GM12878 (cell line): ENCODE data around the gene SLC35A5. TPM values are rescaled to one million over a fixed set of nuclear protein-coding genes. Genes with fewer than 3 reads are reported as not detected.

Source experiments
- ATAC-seq: fragments of 200-7000 bp; cut with Tn5 transposase; 3 replicates; pipeline ENCODE4 v1.9.1; 2020; ENCODE audit warnings: mild to moderate bottlenecking, moderate library complexity
- BruUV-seq: library from RNA; stranded (reverse); fragments of 400-500 nt; replicated peaks from 2 replicates; lab custom pipeline; 2021; lab: Mats Ljungman, UMichigan
- CTCF ChIA-PET: fragments of 300-600 bp; sonication (Branson Sonifier 250); formaldehyde crosslinking; extraction: SDS; loops from one replicate; lab custom pipeline; 2021; ENCODE audit warnings: inconsistent platforms; lab: Yijun Ruan, JAX
- POLR2A ChIA-PET: fragments of 350-600 bp; formaldehyde crosslinking; extraction: SDS; loops from one replicate; lab custom pipeline; 2021; ENCODE audit warnings: inconsistent platforms; lab: Charles Lee
- RAD21 ChIA-PET: fragments of 300-600 bp; sonication (Branson Sonifier 250); formaldehyde crosslinking; loops from one replicate; lab custom pipeline; 2023; ENCODE audit warnings: antibody characterized with exemption; ENCODE audit not compliant: unreplicated experiment; lab: Charles Lee
- SMC1A ChIA-PET: fragments of 300-600 bp; sonication (Branson Sonifier 250); formaldehyde crosslinking; loops from one replicate; lab custom pipeline; 2023; ENCODE audit not compliant: unreplicated experiment, uncharacterized antibody; lab: Charles Lee
- DNase-seq: peaks from one replicate; pipeline ENCODE4 v3.0.0-alpha.2; 2011; ENCODE audit warnings: low read depth, low spot score
- FAIRE-seq: peaks from 3 replicates; lab custom pipeline; 2011; peaks lifted over from hg19 to GRCh38; lab: Jason Lieb, UNC
- H2AFZ ChIP-seq: 2 replicates; pipeline ENCODE4 v1.6.0; 2011; ENCODE audit warnings: low read depth, low read length, control low read depth; ENCODE audit not compliant: control insufficient read depth
- H3K27ac ChIP-seq: 2 replicates; pipeline ENCODE4 v1.5.1; 2011; ENCODE audit warnings: control low read depth; ENCODE audit not compliant: control insufficient read depth, insufficient read depth
- H3K27me3 ChIP-seq, 2 experiments: replicated peaks in 1 of 2; 2 replicates each; pipeline versions ENCODE4 v1.6.0 to v1.6.1; 2011; ENCODE audit warnings: low read length in 1 of 2; ENCODE audit not compliant: control insufficient read depth in 2 of 2, insufficient read depth in 2 of 2
- H3K36me3 ChIP-seq, 2 experiments: 2 replicates each; pipeline ENCODE4 v1.5.1; 2011; ENCODE audit warnings: low read length in 1 of 2; ENCODE audit not compliant: control insufficient read depth in 2 of 2, insufficient read depth in 2 of 2
- H3K4me1 ChIP-seq: 2 replicates; pipeline ENCODE4 v1.6.1; 2011; ENCODE audit warnings: mild to moderate bottlenecking, low read length, moderate library complexity, mixed read lengths; ENCODE audit not compliant: control insufficient read depth, insufficient read depth
- H3K4me2 ChIP-seq: 2 replicates; pipeline ENCODE4 v1.6.0; 2011; ENCODE audit warnings: control low read depth; ENCODE audit not compliant: control insufficient read depth, insufficient read depth
- H3K4me3 ChIP-seq: fragments of 200-600 bp; sonication (generic); 2 replicates; pipeline ENCODE4 v1.5.1; 2016
- H3K79me2 ChIP-seq: 2 replicates; pipeline ENCODE4 v1.6.0; 2011; ENCODE audit warnings: low read length; ENCODE audit not compliant: control insufficient read depth, insufficient read depth
- H3K9ac ChIP-seq: 2 replicates; pipeline ENCODE4 v1.8.0; 2011; ENCODE audit warnings: low read length, control low read depth, mixed read lengths; ENCODE audit not compliant: control insufficient read depth, insufficient read depth
- H3K9me3 ChIP-seq: replicated peaks from 3 replicates; pipeline ENCODE4 v1.5.1; 2011; ENCODE audit warnings: mild to moderate bottlenecking, low read length; ENCODE audit not compliant: control insufficient read depth, insufficient read depth
- H4K20me1 ChIP-seq: 2 replicates; pipeline ENCODE4 v1.6.0; 2011; ENCODE audit not compliant: control insufficient read depth, insufficient read depth
- ATF7 ChIP-seq: fragments of 450-650 bp; IDR thresholded peaks from 2 replicates; pipeline ENCODE4 v1.6.1; 2016; ENCODE audit warnings: low read depth, mild to moderate bottlenecking
- POLR2AphosphoS2 ChIP-seq: IDR thresholded peaks from 2 replicates; pipeline ENCODE4 v1.6.1; 2011; ENCODE audit warnings: low read depth, mild to moderate bottlenecking, low read length, improper control_type of control experiment, moderate library complexity
- SMC3 ChIP-seq: IDR thresholded peaks from 2 replicates; pipeline ENCODE4 v1.6.1; 2011; ENCODE audit warnings: low read length, improper control_type of control experiment, borderline replicate concordance
- SP1 ChIP-seq: IDR thresholded peaks from one replicate; pipeline ENCODE4 v1.6.1; 2011; ENCODE audit warnings: low read depth, low read length
- WGBS: methylation state at CpG from one replicate; pipeline ENCODE4 v1.1.6; 2016; ENCODE audit warnings: low lambda C conversion rate; ENCODE audit not compliant: insufficient replicate concordance, insufficient coverage; ENCODE audit errors: missing lambda C conversion rate; 5-methylcytosine and 5-hydroxymethylcytosine counted together
- in situ Hi-C: fragments of 300-500 bp; cut with MboI; formaldehyde crosslinking; loops from 9 replicates; pipeline ENCODE4 v1.14.3; 2018; ENCODE audit warnings: mixed read lengths
- intact Hi-C: fragments of 100-400 bp; cut with micrococcal nuclease; formaldehyde crosslinking; loops from one replicate; pipeline ENCODE4 v1.14.2; 2022; ENCODE audit not compliant: unreplicated experiment
- polyA plus RNA-seq, 11 experiments: library from polyadenylated mRNA; depleted of rRNA in 4 of 11; unstranded in 6 of 11; stranded (reverse) in 5 of 11; fragments of >200 nt; fragmentation: Nextera tagmentation in 4 of 11; fragmentation: Illumina TruSeq in 1 of 11; extraction: Ambion mirVana in 4 of 11; extraction: Trizol in 1 of 11; gene quantifications; 1 replicate in 1 of 11; 2 replicates in 10 of 11; pipeline versions ENCODE4 v1.2.1 to v1.2.3, GENCODE V29; 2011 to 2016; ENCODE audit warnings: inconsistent platforms in 2 of 11, missing spikeins in 2 of 11, low read depth in 1 of 11
- total RNA-seq, 4 experiments: library from RNA; depleted of rRNA in 3 of 4; stranded (reverse); fragments of >200 nt in 3 of 4; fragmentation: Illumina TruSeq in 1 of 4; extraction: Trizol in 1 of 4; gene quantifications; 2 replicates each; pipeline versions ENCODE4 v1.2.1 to v1.2.3, GENCODE V29; 2013 to 2021
- TF ChIP-seq, protein P1 (sequence below): IDR thresholded peaks from 2 replicates; pipeline ENCODE4 v1.6.1; 2012; ENCODE audit warnings: low read depth, low read length, improper control_type of control experiment
- TF ChIP-seq, protein P2 (sequence below): fragments of 450-650 bp; IDR thresholded peaks from 2 replicates; pipeline ENCODE4 v1.6.1; 2016; ENCODE audit warnings: mild to moderate bottlenecking, moderate library complexity, borderline replicate concordance

The SLC35A5 gene
- total and polyA plus RNA-seq, 10 of the 15 experiments (the other 5 are each of a cell fraction or from before 2014, with no cell fraction given), result 10.9 to 38.1 (median 16.0) TPM

DNA sequence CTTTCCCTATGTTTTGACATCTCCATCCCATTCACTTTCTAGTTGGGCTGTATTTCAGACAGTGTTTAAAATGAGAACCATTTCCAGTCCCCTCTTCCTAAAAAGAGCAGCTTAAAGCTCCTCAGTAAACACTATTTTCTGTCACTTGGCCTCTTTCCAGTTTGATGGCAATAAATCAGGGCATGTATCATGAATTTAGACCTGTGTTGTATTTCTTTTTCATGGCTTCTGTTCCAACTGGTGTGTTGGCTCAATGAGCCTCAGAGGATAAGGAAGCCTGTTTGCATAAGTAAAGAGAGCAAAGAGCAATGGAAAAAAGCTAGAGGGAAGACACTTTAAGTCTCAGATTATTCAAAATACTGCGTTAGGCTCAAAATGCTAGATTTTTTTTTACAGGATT, 71.9 kb downstream of the SLC35A5 start (continued):
- TF ChIP-seq, protein P1, sequence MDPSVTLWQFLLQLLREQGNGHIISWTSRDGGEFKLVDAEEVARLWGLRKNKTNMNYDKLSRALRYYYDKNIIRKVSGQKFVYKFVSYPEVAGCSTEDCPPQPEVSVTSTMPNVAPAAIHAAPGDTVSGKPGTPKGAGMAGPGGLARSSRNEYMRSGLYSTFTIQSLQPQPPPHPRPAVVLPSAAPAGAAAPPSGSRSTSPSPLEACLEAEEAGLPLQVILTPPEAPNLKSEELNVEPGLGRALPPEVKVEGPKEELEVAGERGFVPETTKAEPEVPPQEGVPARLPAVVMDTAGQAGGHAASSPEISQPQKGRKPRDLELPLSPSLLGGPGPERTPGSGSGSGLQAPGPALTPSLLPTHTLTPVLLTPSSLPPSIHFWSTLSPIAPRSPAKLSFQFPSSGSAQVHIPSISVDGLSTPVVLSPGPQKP, result no peak
- no peak for TF ChIP-seq SP1
- TF ChIP-seq, protein P2, sequence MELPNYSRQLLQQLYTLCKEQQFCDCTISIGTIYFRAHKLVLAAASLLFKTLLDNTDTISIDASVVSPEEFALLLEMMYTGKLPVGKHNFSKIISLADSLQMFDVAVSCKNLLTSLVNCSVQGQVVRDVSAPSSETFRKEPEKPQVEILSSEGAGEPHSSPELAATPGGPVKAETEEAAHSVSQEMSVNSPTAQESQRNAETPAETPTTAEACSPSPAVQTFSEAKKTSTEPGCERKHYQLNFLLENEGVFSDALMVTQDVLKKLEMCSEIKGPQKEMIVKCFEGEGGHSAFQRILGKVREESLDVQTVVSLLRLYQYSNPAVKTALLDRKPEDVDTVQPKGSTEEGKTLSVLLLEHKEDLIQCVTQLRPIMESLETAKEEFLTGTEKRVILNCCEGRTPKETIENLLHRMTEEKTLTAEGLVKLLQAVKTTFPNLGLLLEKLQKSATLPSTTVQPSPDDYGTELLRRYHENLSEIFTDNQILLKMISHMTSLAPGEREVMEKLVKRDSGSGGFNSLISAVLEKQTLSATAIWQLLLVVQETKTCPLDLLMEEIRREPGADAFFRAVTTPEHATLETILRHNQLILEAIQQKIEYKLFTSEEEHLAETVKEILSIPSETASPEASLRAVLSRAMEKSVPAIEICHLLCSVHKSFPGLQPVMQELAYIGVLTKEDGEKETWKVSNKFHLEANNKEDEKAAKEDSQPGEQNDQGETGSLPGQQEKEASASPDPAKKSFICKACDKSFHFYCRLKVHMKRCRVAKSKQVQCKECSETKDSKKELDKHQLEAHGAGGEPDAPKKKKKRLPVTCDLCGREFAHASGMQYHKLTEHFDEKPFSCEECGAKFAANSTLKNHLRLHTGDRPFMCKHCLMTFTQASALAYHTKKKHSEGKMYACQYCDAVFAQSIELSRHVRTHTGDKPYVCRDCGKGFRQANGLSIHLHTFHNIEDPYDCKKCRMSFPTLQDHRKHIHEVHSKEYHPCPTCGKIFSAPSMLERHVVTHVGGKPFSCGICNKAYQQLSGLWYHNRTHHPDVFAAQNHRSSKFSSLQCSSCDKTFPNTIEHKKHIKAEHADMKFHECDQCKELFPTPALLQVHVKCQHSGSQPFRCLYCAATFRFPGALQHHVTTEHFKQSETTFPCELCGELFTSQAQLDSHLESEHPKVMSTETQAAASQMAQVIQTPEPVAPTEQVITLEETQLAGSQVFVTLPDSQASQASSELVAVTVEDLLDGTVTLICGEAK, result no peak
- TF ChIP-seq SMC3, result no peak

DNA sequence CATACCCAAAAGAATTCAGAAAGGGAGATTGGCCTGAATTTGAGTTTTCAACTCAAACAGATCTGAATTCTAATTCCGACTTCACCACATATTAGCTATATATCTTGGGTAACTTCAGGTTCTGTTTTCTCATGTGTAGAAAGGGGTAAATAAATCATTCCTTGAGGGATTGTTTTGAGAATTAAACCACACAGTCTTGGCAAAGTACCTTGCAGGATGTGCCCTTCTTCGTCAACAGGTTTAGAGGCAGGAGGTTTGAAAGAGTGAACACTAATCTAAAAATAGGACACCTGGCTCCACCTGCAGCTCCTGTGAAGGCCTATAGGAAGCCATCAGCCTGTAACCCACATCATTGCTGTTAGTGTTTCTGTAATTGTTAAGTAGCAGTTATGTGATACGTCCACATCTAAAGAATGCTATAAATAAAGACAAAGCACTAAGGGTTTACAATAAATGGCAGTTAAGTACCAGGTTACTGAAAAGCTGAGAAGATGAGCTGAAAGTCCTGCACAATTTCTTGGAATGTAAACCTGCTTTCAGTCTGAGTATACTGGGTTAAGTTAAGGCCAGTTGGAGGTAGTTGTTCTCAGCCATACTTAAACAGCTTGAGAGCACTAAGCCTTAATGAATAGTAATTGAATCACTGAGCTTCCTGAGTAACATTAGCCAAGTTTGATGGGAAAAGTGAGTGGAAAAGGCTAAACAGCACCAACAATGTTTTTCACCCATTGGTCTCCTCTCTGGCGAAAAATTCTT, 73.1 kb downstream of the SLC35A5 start:
- no TSS peak for BruUV-seq
- CTCF ChIA-PET, result interaction anchor here (0.8 to 3.0 kb wide), 9 partner anchors 9 to 344 kb away, joined by 3 to 18 read pairs (median 3); partner anchors contain the start of gene SLC9C1
- H4K20me1 ChIP-seq, result no peaks in the 10 kb centered on the region
- H3K4me2 ChIP-seq, result no peak overlapping the region
- RAD21 ChIA-PET, result interaction anchor here (1.0 to 1.2 kb wide), 3 partner anchors 8 to 524 kb away, joined by 3 to 5 read pairs (median 4); no protein-coding TSS in a partner anchor
- H3K79me2 ChIP-seq, result no peaks in the 10 kb centered on the region
- H2AFZ ChIP-seq, result no peak overlapping the region
- no peaks in the 10 kb centered on the region for H3K36me3 ChIP-seq
- no peak overlapping the region for H3K4me3 ChIP-seq
- intact Hi-C loops, result no loop called here
- H3K27ac ChIP-seq, result no peak overlapping the region
- in situ Hi-C loops, result no loop called here
- DNase-seq (no peak), FAIRE-seq (no peak), ATAC-seq (peak; percentile 25; the same call in 2 of the 3 replicates)
- peaks cover 7% of the 10 kb centered on the region for H3K4me1 ChIP-seq
- WGBS, result 68% methylated on average over 4 of the region's 4 CpGs
- POLR2A ChIA-PET, result no interaction called here
- SMC1A ChIA-PET, result interaction anchor here (0.6 to 2.9 kb wide), 13 partner anchors 9 to 466 kb away, joined by 3 to 10 read pairs (median 4); partner anchors contain the start of gene SLC9C1
- H3K9me3 ChIP-seq, result no peaks in the 10 kb centered on the region
- H3K27me3 ChIP-seq, result no peaks in the 10 kb centered on the region
- TF ChIP-seq ATF7, result no peak
- no peak for TF ChIP-seq POLR2AphosphoS2
- H3K9ac ChIP-seq, result no peak overlapping the region

Other genes with a start within 250 kb of the SLC35A5 start
- gene CD200, start 228.9 kb upstream of the SLC35A5 start, total RNA-seq (2014; rRNA removed), result 21.2 and 24.3 TPM in 2 replicates
- 28.0 and 29.5 TPM in 2 replicates for gene CD200, start 228.9 kb upstream of the SLC35A5 start, total RNA-seq (2014; rRNA removed; fragmentation: Illumina TruSeq; extraction: Trizol)
- 27.8 and 29.2 TPM in 2 replicates for gene CD200, start 228.9 kb upstream of the SLC35A5 start, total RNA-seq (2021)
- gene CD200, start 228.9 kb upstream of the SLC35A5 start, polyA plus RNA-seq (2011; rRNA removed), result 84.3 and 97.3 TPM in 2 replicates
- gene CD200, start 228.9 kb upstream of the SLC35A5 start, polyA plus RNA-seq (2014; fragmentation: Illumina TruSeq; extraction: Trizol), result 51.2 and 65.2 TPM in 2 replicates
- 10 to 100 TPM; 39.8 to 44.0 TPM for gene CD200, start 228.9 kb upstream of the SLC35A5 start, polyA plus RNA-seq (2014; fragmentation: Nextera tagmentation; extraction: Ambion mirVana)
- 25.1 and 31.8 TPM in 2 replicates for gene CD200, start 228.9 kb upstream of the SLC35A5 start, polyA plus RNA-seq (2014; rRNA removed)
- 10 to 100 TPM; 31.0 to 34.5 TPM for gene CD200, start 228.9 kb upstream of the SLC35A5 start, polyA plus RNA-seq (2016; fragmentation: Nextera tagmentation; extraction: Ambion mirVana)
- 65.2 and 83.6 TPM in 2 replicates for gene BTLA, start 62.6 kb upstream of the SLC35A5 start, total RNA-seq (2014; rRNA removed)
- 91.5 and 99.0 TPM in 2 replicates for gene BTLA, start 62.6 kb upstream of the SLC35A5 start, total RNA-seq (2014; rRNA removed; fragmentation: Illumina TruSeq; extraction: Trizol)
- 78.4 and 79.7 TPM in 2 replicates for gene BTLA, start 62.6 kb upstream of the SLC35A5 start, total RNA-seq (2021)
- 134 and 185 TPM in 2 replicates for gene BTLA, start 62.6 kb upstream of the SLC35A5 start, polyA plus RNA-seq (2011; rRNA removed)
- 88.7 and 107 TPM in 2 replicates for gene BTLA, start 62.6 kb upstream of the SLC35A5 start, polyA plus RNA-seq (2014; fragmentation: Illumina TruSeq; extraction: Trizol)
- 100 to 1,000 TPM; 101 to 134 TPM for gene BTLA, start 62.6 kb upstream of the SLC35A5 start, polyA plus RNA-seq (2014; fragmentation: Nextera tagmentation; extraction: Ambion mirVana)
- 47.9 and 66.5 TPM in 2 replicates for gene BTLA, start 62.6 kb upstream of the SLC35A5 start, polyA plus RNA-seq (2014; rRNA removed)
- 10 to 100 TPM; 55.4 to 66.7 TPM for gene BTLA, start 62.6 kb upstream of the SLC35A5 start, polyA plus RNA-seq (2016; fragmentation: Nextera tagmentation; extraction: Ambion mirVana)
- 60.6 and 67.6 TPM in 2 replicates for gene ATG3, start 83 bp upstream of the SLC35A5 start, total RNA-seq (2014; rRNA removed)
- gene ATG3, start 83 bp upstream of the SLC35A5 start, total RNA-seq (2014; rRNA removed; fragmentation: Illumina TruSeq; extraction: Trizol), result 57.2 and 62.0 TPM in 2 replicates
- 48.2 and 53.7 TPM in 2 replicates for gene ATG3, start 83 bp upstream of the SLC35A5 start, total RNA-seq (2021)
- gene ATG3, start 83 bp upstream of the SLC35A5 start, polyA plus RNA-seq (2011; rRNA removed), result 65.1 and 85.7 TPM in 2 replicates
- gene ATG3, start 83 bp upstream of the SLC35A5 start, polyA plus RNA-seq (2014; fragmentation: Illumina TruSeq; extraction: Trizol), result 68.6 and 97.1 TPM in 2 replicates
- gene ATG3, start 83 bp upstream of the SLC35A5 start, polyA plus RNA-seq (2014; fragmentation: Nextera tagmentation; extraction: Ambion mirVana), result 10 to 100 TPM; 49.8 to 71.2 TPM
- gene ATG3, start 83 bp upstream of the SLC35A5 start, polyA plus RNA-seq (2014; rRNA removed), result 52.2 and 53.4 TPM in 2 replicates
- gene ATG3, start 83 bp upstream of the SLC35A5 start, polyA plus RNA-seq (2016; fragmentation: Nextera tagmentation; extraction: Ambion mirVana), result 10 to 100 TPM; 95.0 to 97.0 TPM
- not detected in 2 replicates for gene CCDC80, start 79.1 kb downstream of the SLC35A5 start, total RNA-seq (2014; rRNA removed)
- not detected in 2 replicates for gene CCDC80, start 79.1 kb downstream of the SLC35A5 start, total RNA-seq (2014; rRNA removed; fragmentation: Illumina TruSeq; extraction: Trizol)
- 0.21 and 0.80 TPM in 2 replicates for gene CCDC80, start 79.1 kb downstream of the SLC35A5 start, total RNA-seq (2021)
- 0.04 TPM in 1 of 2 replicates, not detected in the other for gene CCDC80, start 79.1 kb downstream of the SLC35A5 start, polyA plus RNA-seq (2011; rRNA removed)
- gene CCDC80, start 79.1 kb downstream of the SLC35A5 start, polyA plus RNA-seq (2014; fragmentation: Illumina TruSeq; extraction: Trizol), result 0.01 TPM in 1 of 2 replicates, not detected in the other
- gene CCDC80, start 79.1 kb downstream of the SLC35A5 start, polyA plus RNA-seq (2014; fragmentation: Nextera tagmentation; extraction: Ambion mirVana), result under 1 TPM in 1 of 2 experiments, not detected in 1; 0.02 TPM
- gene CCDC80, start 79.1 kb downstream of the SLC35A5 start, polyA plus RNA-seq (2014; rRNA removed), result not detected in 2 replicates
- under 1 TPM; 0.58 to 0.59 TPM for gene CCDC80, start 79.1 kb downstream of the SLC35A5 start, polyA plus RNA-seq (2016; fragmentation: Nextera tagmentation; extraction: Ambion mirVana)